ENCODE data around the gene APOBEC3C.
"Not testable (repeated sequence)": the region's sequence is repeated elsewhere in the genome, so short reads cannot be mapped to it uniquely, and the experiment has no call there.

DNA sequence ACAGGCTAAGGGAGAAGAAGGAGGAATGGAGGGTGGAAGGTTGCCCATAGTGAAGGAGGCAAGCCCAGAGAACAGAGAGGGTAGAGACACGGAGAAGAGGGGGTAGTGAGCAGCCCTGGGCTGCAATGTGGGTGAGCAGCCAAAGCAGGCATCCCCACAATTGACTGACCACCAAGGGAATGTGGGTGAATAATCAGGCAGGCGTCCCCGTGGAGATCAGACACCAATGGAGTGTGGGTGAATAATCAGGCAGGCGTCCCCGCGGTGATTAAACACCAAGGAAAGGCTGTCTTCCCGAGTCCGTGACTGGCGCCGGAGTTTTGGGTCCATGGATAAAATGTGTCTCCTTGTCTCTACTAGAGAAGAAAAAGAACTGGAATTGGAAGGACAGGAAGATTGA is 47.9 kb downstream of the APOBEC3C start:
- TF ChIP-seq, protein P1, sequence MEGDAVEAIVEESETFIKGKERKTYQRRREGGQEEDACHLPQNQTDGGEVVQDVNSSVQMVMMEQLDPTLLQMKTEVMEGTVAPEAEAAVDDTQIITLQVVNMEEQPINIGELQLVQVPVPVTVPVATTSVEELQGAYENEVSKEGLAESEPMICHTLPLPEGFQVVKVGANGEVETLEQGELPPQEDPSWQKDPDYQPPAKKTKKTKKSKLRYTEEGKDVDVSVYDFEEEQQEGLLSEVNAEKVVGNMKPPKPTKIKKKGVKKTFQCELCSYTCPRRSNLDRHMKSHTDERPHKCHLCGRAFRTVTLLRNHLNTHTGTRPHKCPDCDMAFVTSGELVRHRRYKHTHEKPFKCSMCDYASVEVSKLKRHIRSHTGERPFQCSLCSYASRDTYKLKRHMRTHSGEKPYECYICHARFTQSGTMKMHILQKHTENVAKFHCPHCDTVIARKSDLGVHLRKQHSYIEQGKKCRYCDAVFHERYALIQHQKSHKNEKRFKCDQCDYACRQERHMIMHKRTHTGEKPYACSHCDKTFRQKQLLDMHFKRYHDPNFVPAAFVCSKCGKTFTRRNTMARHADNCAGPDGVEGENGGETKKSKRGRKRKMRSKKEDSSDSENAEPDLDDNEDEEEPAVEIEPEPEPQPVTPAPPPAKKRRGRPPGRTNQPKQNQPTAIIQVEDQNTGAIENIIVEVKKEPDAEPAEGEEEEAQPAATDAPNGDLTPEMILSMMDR (IDR thresholded peaks at IDR 0.05) = not testable (repeated sequence)
- not testable (repeated sequence) for TF ChIP-seq POLR2A (IDR thresholded peaks at IDR 0.05)
